ENCODE measurements around the gene FAP.

GRCh38 chr2:162220368-162220767 lies 22.9 kb downstream of the FAP start:
- TF ChIP-seq POLR2A (IDR thresholded peaks at IDR 0.05), result no peak
- no peak for TF ChIP-seq CTCF (IDR thresholded peaks at IDR 0.05)

All from thyroid gland (tissue), 4 donors.